SK-N-MC (cell line): ENCODE data around the gene SRGAP1.

Source experiments
- EZH2 ChIP-seq: fragments of 200-600 bp; sonication (generic); IDR thresholded peaks from one replicate; pipeline ENCODE4 v1.6.1; 2017; ENCODE audit warnings: antibody characterized with exemption
- FOXP2 ChIP-seq: optimal IDR thresholded peaks from 2 replicates; pipeline ENCODE3; 2011; ENCODE audit warnings: mild to moderate bottlenecking, moderate library complexity; ENCODE audit not compliant: insufficient read depth; ENCODE audit errors: extremely low read length, control extremely low read depth
- POLR2AphosphoS5 ChIP-seq: IDR thresholded peaks from 2 replicates; pipeline ENCODE4 v1.6.1; 2012; ENCODE audit warnings: mild to moderate bottlenecking, low read depth, low read length, borderline replicate concordance

DNA sequence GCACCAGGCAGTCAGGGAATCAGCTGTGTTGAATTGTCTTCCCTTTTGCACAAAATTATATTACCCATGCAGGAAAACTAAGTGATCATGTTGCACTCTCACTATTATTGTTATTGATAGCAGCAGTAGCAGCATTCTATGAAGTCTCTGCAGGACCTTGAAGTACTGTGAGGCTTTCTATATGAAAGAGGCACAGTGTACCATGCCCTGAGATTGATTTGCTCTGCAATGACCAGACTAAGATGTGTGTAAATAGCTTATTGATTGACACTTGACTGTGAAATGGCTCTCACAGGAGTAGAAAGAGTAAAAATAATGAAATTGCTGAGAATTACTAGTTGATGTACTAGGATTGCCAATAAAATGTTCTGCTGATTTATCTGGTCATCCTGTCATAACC is 277.7 kb downstream of the SRGAP1 start:
- TF ChIP-seq EZH2 (no peak), POLR2AphosphoS5 (no peak), FOXP2 (no peak)
